HG03342 (cell line): ENCODE results near the gene FOXC1.

Experiments used
- ATAC-seq: cut with Tn5 transposase; IDR thresholded peaks from one replicate; pipeline ENCODE4 v1.9.1; 2021; ENCODE audit warnings: mild to moderate bottlenecking, moderate library complexity; ENCODE audit not compliant: unreplicated experiment

The FOXC1 gene

DNA sequence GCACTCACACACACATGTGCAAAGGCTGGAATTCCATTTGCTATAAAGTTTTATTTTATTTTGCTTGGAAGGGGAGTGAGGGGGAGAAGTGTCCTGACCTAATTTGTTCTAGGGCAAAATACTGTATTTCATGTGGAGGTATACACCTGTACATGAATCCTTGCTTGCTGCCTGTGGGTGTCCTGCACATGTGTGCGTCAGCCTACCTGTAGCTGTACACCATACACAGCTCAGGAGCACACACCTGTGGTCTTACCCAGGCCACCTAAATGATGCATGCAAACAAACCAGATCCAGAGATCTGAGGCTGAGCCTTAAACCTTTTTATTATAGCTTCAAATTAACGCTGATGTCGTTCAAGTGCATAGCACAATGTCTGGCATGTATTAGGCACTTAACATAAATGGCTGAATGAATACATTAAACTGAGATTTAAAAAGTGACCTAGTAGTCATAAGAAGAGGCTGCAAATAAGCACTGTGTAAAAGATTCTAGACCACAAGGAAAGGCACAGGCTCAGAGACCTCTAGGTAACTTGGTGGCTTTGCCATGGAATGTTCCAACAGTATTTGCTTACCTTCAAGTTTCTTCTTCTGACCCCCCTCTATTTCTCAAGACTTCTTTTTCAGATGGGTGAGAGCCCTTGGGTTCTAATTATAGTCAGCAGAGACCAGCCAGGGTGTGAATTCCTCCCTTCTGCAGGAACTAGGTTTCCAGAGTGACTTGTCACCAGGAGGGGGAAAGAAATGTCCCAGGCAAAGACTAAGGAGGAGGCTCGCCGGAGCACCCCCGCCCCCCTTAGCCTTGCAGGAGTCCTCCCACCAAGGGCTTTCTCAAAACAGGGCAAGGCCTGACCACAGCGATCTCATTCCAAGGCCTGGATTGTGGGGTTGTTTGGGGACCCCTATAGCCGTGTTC, 13.4 kb downstream of the FOXC1 start:
- ATAC-seq: no peak

DNA sequence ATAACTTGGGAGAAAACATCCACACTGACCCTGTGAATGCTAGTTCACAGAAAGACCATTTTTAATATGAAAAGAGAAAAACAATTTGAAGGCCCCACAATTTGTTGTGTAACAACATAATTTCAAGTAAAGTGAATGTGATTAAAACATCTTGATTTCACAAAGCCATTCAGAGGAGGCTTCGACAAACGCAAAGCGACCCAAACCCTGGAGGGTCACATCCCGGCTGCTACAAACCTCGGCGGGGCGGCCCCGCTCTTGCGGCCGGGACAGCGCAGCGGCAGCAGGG, 14.0 kb downstream of the FOXC1 start:
- ATAC-seq: no peak

DNA sequence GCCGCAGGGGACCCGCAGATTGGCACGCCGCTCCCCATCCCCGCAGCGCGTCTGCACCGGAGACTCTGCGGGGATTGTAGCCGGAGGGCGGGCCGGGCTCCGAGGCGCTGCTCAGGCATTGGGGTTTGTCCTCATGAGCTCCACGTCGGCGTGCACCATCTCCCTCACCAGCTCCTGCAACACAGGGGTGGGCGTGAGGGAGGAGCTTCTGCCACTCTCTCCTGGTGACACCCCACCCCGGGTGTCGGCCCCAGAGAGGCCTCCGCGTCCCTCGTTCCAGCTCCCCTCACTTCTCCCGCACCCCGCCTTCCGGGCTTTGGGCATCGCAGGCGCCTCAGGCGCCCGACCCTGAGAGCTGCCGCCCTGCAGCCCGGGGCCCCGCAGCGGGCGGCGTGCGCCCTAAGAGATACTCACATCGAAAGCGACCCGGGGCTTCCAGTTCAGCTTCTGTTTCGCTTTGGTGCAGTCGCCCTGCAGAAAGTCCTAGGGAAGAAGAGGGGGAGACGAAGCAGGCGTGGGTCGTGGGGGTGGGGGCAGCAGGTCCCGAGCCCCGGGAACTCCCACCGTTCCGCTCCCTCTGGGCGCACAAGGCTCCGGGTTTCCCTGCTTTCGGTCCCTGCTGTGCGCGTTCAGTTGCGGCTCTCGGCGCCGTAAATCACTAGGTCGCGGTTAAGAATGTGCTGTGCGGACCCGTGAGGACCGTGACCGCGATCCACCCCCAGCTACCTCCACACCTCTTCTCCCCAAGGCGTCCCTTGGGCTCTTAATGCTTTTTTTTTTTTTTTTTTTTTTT, 14.5 kb downstream of the FOXC1 start:
- ATAC-seq: no peak

DNA sequence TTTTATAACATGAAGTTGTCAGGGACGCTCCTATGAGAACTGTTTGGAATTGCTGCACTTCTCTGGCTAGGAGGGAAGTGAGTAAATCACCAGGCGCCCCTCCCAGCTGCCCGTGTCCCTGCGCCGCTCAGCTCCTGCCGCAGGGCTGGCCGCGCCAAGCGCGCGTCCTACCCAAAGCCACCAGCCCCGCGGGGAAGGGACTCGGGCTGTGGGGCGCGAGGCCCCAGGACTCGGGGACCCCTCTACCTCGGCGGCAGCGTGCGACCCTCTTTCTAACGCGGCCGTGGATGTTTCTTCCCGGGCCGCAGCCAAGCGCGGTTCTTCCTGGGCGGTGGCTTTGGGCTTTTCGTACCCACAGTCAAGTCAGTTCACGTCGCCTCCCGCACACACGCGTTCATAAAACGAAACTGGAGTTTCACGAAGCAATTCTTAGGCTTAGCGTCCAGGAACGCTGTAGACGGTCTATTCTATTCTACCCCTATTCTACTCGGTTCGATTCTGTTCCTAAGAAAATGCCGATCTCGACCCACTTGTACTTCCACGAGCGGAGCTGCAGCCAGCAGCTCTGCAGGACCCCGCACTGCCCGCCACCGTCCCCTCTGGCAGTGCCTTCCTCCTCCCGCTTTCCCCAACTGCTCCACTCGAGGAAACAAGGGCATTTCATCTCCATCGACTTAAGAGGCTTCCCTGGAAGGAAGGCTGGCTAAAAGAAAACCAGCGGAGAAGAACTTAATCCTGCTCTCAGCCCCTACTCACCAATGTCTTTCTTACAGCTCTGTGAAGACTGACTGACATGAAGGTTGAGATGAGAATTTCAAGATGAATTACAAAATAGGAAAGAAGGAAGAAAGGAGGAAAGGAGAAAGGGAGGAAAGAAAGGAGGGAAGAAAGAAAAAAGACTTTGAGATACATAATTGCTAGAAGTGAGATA, 15.4 kb downstream of the FOXC1 start:
- ATAC-seq: no peak

DNA sequence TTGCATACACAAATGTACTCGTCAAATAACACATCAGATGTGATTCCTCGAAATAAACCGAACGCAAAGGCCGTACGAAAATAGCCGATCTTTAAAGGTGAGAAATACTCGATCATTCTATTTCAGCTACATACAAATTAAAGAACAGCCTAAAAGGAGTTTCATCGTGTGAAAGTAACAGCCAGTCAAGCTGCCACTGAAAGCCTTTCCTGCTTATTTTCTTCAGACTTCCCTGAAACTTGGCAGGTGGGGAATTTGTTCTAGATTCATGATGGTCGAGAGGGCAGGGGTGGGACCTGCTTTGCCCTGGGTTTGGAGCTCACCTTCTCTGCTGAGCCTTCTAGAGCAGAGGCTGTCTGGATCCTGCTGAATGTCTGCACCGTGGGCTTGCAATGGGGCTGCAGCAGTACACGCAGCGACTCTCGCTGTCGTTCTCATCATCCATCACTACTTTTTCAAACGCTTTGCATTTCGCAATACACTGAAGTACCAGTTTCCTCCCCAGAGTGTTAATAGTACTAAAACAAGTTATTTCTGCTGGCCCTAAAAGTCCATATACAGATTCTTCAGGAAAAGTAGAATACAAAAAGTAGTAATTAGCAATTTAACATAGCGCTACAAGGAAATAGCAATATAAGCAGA, 16.2 kb downstream of the FOXC1 start:
- ATAC-seq: no peak

DNA sequence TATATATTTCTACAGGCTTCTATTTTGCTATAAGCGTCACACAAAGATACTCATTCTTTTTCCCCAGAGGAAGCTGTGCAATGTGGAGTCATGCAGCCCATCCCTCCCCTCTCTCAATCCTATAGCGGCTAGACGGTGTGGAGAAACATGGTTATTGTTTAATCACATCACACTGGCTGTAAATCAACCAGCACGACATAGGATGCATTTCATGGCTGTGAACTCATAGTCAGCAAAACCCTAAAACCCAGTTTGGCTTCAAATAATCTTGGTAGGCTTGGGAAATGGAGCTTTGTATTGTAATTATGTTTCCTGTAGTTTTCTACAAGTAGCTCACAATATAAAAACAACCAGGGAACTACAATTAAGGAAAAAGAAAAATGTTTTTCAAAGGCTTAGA, 16.8 kb downstream of the FOXC1 start:
- ATAC-seq: no peak

DNA sequence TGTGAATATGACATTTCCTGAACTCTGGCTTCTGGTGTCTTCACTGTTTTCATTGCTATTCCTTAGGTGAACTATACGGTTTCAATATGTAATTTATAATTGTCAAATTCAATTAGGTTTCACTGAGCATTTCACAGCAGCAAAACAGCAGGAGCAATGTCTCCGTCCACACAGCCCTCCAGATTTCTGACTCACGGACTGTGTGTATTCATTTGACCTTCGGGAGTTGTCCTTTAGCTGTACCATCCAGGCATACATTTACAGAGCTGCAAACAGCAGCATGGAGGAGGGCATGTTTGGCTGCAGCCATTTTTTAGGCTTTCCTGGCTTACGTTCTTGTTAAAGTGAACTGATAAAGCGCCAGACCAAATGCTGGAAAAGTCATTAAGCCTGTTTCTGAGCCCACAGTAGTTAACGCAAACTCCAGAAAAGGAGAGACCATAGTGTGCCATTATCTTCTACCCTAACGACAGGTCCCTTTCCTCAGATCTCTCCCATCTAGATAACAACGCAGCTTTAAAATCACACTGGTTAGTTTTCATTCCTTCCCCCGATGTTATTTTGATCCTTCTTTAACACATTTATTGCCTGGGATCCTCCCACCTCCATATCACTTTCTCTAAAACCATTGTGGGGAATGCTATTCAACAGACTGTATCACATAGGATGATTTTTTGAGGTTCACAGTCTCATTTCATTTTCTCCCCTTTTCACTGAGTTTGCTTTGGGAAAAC, 18.3 kb downstream of the FOXC1 start:
- no peak for ATAC-seq

DNA sequence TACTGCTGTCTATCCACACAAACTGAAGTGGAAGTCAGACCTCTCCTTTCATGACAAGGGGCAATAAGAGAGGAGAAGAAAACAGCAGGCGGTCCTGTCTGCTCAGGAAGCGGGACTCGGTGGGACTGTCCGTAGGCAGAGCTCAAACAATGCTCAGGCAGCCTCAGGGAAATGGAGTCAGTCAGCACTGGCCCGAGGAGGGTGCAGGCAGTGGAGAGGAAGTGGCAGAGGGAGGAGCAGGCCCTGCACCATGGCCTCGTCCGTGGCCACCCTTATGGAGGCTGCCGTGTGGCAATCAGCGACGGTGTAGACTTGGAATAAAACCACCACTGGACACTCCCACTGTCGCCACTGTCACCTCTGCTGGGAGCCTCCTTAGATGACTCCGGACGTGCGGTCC, 19.6 kb downstream of the FOXC1 start:
- ATAC-seq: no peak

DNA sequence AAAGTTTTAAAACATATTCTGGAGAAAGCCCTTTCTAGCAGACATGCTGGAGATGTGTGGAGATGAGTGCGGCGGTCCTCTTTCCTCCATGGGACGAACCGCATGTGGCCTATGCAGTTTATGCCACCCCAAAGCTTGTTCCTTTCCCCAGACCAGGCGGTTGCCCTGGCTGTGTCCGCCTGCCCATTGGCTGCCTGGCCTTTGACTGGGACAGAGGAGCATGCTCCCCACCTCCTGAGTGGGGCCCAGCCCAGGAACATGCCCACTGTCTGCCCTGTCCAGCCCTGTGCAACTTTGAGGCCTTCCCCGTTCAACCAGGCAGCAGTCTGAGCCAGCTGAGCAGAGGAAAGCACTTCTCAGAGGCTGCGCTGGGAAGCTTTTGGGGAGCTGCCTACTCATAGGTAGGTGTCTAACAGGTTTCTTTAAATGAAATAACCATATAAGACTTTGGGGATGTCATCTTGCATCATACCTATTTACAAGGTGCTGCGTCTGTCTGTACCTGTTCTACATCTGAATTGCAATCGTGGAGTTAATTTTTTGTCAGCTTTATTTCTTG, 20.6 kb downstream of the FOXC1 start:
- ATAC-seq: no peak

DNA sequence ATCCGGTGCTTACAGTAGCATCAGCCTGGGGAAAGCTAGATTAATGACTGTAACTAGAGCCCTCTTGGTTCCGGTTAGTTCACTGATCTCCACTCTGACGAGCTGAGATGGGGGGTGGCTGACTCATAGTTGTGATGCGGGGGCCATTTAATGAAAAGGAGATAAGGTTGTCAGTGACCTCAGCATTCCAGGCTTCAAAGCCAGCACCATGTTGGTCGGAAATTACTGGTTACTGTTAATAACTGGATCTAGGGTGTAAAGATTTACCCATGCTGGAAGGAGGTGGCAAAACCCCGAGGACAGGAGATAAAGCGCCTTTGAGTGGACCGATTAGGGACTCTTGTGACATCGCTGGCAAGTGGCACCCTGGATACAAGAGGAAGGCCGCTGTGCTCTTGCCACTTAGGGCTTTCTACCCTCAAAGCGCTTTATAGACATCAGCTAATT, 21.1 kb downstream of the FOXC1 start:
- no peak for ATAC-seq

DNA sequence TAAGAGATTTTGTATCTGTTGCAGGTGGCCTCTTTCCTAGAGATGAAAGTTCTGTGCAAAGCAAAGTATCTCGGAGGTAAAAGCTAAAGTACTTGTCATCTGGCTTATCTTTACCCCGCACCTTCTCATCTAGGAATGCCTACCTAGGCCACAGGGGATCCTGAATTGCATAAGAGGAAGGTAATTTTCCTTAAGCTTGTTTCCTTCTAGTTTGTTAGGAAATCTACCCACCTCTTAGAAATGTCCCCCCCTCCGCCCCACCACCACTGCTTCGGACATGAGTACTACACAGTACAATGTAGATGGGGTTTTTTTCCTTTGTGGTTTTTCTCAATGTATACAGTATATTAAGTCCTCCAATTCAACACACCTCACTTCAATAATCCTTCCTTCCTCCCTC, 21.5 kb downstream of the FOXC1 start:
- no peak for ATAC-seq

DNA sequence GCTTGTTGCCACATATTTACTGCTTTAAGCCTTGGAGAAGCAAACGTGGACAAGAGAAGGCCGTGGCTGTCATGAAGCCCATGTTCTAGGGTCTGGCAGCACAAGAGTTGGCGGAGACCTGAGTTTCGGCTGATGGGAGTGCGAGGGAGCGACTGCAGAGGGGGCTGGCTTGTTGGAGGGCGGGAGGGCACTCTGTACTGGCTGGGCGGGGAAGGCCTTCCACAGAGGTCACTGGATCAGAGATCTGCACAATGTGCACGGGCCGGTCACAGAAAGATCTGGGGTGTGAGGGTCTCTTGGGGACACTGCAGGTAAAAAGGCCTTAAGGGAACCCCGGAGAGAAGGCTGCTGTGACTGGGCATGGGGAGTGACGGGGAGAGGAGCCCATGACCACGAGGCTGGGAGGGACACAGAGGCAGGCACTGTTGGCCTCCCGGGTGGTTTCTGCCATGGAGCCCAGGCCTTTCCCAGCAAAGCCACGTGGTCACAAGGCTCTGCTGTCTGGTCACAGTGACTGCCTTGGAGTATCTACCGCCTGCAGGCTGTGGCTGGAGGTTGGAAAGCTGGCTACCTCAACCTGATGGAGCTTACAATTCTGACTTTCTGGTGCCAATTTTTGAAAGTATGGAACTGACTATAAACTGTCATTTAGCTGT, 23.8 kb downstream of the FOXC1 start:
- ATAC-seq: no peak

DNA sequence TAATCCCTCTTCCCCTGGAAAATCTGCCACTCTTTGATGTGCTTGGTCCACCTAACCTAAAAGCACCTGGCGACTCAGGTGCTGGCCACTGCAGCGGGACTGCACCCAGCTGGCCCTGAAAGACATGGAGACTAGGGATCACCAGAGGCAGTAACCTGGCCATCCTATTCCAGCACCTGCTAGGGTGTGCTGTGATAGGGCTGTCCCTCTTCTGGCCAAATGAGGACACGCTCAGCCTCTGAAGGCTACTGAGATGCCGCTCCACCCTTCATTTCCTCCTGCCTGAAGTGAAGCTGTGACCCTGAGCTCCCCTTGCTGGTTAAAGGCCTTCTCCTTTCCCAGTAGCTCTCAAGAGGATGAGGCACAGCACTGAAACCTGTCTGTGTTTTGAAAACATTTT, 24.4 kb downstream of the FOXC1 start:
- ATAC-seq: no peak

DNA sequence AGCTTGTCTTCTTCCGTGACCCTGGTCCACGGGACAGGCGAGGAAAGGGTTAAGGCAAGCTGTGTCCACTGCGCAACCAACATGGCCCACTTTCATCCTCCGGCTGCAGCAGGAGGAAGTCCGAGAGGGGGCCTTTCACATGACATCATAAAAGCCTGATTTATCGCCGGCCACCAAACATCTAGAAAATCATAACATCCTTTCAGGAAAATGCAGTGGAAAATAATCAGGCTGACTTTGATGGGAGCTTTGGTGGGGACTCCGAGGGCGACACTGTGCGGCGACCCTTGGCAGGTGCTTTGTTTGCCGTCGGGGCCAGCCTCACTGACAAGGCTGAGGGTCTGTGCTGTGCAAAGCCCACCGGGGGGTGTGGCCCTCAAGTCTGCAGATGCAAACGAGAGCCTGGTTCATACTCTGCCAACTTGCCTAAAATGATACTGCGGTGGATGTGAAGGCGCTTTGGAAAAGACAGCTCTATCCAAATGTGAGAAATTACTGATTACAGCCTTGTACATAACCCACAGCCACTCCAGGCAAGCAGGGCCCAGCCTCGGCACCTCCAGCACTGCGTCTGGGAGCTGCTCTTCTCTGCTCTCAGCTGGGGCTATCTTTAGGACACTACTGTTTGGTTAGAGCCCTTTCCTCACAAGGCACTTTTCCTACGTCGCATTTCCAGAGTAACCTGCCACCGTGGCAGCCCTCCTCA, 25.7 kb downstream of the FOXC1 start:
- ATAC-seq: no peak

DNA sequence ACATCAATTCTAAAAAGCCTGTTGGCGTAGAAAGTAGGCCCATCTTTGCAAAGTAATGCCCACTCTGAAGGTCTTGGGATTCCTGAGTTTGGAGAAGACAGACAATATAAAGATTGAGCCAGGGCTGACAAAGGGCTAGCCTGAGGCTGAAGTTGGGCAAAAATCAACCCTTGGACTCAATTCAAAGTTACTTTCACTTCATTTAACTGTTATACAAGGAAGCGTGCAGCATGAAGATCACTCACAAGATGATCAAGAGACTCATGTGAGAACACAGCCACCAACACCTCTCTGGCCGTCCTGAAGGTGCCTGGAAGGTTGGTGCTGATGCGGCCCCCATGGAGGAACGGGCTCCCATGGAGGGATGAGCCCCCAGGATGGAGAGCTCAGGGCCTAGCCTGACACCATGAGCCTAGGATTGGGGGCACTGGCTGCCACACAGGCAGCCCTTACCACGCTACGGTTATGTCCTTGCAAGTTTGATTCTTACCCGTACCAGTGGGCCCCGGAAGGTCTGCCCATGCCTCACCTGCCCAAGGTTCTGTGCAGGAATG, 26.6 kb downstream of the FOXC1 start:
- ATAC-seq: no peak

DNA sequence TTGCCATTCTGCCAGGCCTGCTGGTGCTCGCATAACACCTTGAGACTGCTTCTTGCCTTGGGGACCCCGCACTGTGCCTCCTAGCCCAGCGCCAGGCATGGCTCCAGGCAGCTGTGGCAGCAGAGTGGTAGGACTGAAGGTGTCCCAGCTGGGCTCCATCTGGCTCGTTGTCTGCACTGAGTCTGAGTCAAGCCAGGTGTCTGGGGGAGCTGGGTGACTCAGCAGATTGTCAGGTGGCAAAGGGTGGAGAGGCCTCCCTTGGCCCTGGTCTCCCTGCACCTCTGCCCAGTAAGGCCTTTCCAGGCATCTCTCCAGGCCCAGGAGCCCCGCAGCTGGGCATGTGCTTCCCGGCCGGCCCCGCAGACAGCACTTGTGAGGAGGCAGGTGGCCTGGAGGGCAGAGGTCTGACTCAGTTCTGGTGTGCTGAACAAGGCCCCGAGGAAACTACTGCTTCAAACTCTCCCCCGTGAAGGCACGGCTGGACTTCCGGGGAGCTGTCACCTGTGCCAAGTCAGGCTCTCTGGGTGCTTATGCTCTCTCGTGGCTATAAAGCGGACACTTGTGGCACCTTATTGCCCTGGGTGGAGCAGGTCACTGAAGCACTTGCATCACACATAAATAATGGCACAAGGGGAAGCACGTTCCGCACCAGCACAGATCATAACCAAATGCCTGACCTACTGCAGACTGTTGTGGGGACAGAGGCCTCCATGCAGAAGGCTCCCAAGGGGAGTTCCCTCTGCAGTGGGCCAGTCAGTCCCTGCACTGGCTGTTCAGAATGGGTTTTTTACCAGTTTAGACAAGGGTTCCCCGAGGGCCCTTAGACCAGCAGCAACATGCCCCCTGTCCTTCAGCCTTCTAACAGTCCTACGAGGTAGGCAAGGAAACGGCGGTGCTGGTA, 27.5 kb downstream of the FOXC1 start:
- no peak for ATAC-seq

DNA sequence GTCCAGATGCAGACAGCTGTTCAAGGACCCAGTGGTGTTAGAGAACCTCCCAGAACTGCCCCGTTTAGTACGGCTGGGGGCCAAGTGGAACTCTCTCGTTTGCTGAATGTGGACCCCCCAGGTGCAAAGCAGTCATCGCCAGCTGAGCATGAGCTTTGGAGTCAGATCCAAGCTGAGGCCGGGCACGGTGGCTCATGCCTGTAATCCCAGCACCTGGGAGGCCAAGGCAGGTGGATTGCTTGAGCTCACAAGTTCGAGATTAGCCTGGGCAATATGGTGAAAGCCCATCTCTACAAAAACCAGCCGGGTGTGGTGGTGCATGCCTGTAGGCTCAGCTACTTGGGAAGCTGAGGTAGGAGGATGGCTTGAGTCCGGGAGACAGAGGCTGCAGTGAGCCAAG, 29.7 kb downstream of the FOXC1 start:
- no peak for ATAC-seq
